ENCODE data around the gene EXOC3L4.
"Not testable (repeated sequence)": the region's sequence is repeated elsewhere in the genome, so short reads cannot be mapped to it uniquely, and the experiment has no call there.

- not testable (repeated sequence) for TF ChIP-seq USF2 (IDR thresholded peaks at IDR 0.05; ENCODE audit: low read length); EZH2 (IDR thresholded peaks at IDR 0.05; ENCODE audit: low read depth, low read length, severe bottlenecking); KDM1A (IDR thresholded peaks at IDR 0.05; ENCODE audit: borderline replicate concordance, low read length); ATF2 (IDR thresholded peaks at IDR 0.05; ENCODE audit: low read length); POLR2AphosphoS5 (IDR thresholded peaks at IDR 0.05; ENCODE audit: low read depth, low read length); CTCF (IDR thresholded peaks at IDR 0.05; ENCODE audit: control extremely low read depth in 1 of 3, insufficient read depth in 1 of 3, low read depth in 1 of 3, low read length in 3 of 3); CEBPB (IDR thresholded peaks at IDR 0.05; ENCODE audit: low read depth, low read length); POLR2A (IDR thresholded peaks at IDR 0.05; ENCODE audit: control extremely low read depth in 1 of 2, low read depth in 2 of 2, low read length in 2 of 2); EP300 (IDR thresholded peaks at IDR 0.05; ENCODE audit: borderline replicate concordance in 1 of 2, low read depth in 2 of 2, low read length in 2 of 2); SP2 (IDR thresholded peaks at IDR 0.05; ENCODE audit: low read length); TEAD4 (IDR thresholded peaks at IDR 0.05; ENCODE audit: low read depth, low read length); CHD2 (IDR thresholded peaks at IDR 0.05; ENCODE audit: low read length); RAD21 (IDR thresholded peaks at IDR 0.05 in 1 of 2, conservative IDR thresholded peaks at IDR 0.05 in 1 of 2; ENCODE audit: low read depth in 2 of 2, low read length in 2 of 2); NRF1 (IDR thresholded peaks at IDR 0.05; ENCODE audit: low read depth, low read length)
Observed at GRCh38 chr14:103155416-103155815, 60.9 kb downstream of the EXOC3L4 start.

All from H1 (cell line).